ENCODE measurements around the gene CFAP74. TPM values are rescaled to one million over a fixed set of nuclear protein-coding genes. Genes with fewer than 3 reads are reported as not detected.

Gene CFAP74
- total and polyA plus RNA-seq, 9 of the 15 experiments (the other 6 are each of a cell fraction or from before 2014, with no cell fraction given), result 0.03 to 0.15 (median 0.05) TPM; not detected in 6

DNA sequence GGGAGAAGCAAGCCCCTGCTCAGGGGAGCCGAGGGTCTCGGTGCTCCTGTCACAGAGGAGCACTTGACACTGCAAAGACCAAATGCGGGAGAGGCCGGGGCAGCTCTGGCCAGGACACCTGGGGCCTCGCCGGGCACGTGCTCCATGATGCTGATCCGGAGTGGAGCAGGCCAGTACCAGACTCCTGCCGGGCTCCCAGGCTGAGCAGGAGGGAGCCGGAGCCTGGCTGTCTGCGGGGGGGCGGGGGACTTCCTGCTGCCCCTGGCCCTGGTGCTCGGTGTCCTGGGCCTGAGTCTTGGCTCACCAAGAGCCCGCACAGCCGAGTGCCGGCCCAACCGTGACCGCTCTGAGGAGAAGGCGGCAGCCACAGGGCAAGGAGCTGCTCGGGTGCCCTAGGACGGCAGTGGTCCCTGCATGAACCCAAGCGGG, 46.0 kb downstream of the CFAP74 start (continued):
- TF ChIP-seq ZNF444 (CRISPR knock-in tag; IDR thresholded peaks at IDR 0.05), result no peak

DNA sequence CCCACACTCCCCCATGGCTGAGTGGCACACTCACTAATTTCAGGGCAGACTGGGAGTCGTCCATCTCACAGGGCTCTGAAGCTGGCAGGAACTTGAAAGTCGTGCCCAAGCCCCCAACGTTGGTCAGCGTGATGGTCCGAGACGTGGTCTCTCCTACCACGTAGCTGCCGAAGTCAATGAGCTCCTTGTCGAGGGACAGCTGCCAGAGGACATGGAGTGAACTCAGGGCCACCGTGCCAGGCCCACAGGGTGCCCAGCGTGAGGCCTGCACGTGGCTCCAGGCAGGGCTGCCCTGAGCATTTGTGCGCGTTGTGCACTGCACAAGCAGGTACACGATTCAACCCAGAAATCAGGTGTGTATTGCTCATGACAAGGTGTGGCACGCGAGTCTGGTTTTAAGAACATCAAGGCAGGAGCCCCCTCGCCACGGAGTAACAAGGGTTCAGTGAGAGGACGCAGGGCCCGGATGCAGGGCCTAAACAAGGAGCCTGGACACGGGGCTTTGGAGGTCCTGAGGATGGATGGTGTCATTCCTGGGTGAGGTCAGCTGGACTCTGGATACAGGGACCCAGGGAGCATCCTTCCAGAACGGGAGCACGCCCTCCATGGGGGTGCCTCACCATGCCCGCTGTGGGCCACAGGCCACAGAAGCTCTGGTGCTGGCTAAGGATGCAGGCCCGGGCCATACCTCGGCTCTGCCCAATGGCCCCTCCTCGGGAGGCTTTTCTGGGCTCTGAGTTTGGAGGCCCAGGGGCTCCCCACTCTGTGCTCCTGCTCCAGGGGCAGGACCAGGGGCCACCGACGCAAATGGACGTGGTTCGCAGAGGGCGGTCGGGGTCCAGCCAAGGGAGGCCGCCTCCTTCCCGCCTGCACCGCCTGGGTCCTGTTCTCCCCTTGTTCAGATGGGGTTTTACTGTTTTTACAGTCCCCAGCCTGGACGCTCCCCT, 46.7 kb downstream of the CFAP74 start:
- no peaks in the 10 kb centered on the region for H3K9me1 ChIP-seq (ENCODE audit: control insufficient read depth, insufficient read depth, low read length)
- no TSS peak for BruUV-seq (replicated peaks)
- H3K9me3 ChIP-seq (replicated peaks; ENCODE audit: control insufficient read depth, insufficient read depth, low read depth, low read length), result no peaks in the 10 kb centered on the region
- DNase-seq (ENCODE audit: extremely low read depth in 1 of 4, low spot score in 3 of 4) (no peak), ATAC-seq (no peak), FAIRE-seq (no peak)
- H3K4me2 ChIP-seq (ENCODE audit: insufficient read depth, low read length), result no peak overlapping the region
- no peaks in the 10 kb centered on the region for H3K36me3 ChIP-seq (ENCODE audit: control insufficient read depth, insufficient read depth, low read length)
- no peak overlapping the region for H2AFZ ChIP-seq (ENCODE audit: low read depth, low read length)
- intact Hi-C loops (cut with micrococcal nuclease), result no loop called here
- H4K20me1 ChIP-seq (replicated peaks; ENCODE audit: control insufficient read depth, insufficient read depth, low read length), result peaks cover 5% of the 10 kb centered on the region; the same call in 1 of the 2 replicates
- no peak overlapping the region for H3K9ac ChIP-seq (ENCODE audit: insufficient read depth in 1 of 2, low read depth in 2 of 2, low read length in 2 of 2)
- CTCF ChIA-PET (ENCODE audit: low intra/inter-chr PET ratio), result no interaction called here
- H3K27ac ChIP-seq (ENCODE audit: extremely low read depth, low read depth, low read length), result no peak overlapping the region
- POLR2A ChIA-PET, result interaction anchor here (0.6 to 1.0 kb wide), 4 partner anchors 13 to 602 kb away, joined by 3 to 6 read pairs (median 3); no protein-coding TSS in a partner anchor
- H3K79me2 ChIP-seq (ENCODE audit: control insufficient read depth, insufficient read depth, low read length), result no peaks in the 10 kb centered on the region
- peaks cover 0 to 32% of the 10 kb centered on the region in 2 experiments; a peak in 3 of 5 replicates for H3K4me1 ChIP-seq (replicated peaks in 1 of 2; ENCODE audit: control insufficient read depth in 2 of 2, insufficient read depth in 2 of 2, low read length in 2 of 2)
- 3% methylated on average over 38 of the region's 38 CpGs for WGBS (ENCODE audit: insufficient coverage, low coverage, missing lambda C conversion rate)
- TF ChIP-seq SRSF3 (IDR thresholded peaks at IDR 0.05; ENCODE audit: insufficient read depth, low read length) (no peak), ZNF696 (CRISPR knock-in tag; conservative IDR thresholded peaks at IDR 0.05) (no peak), CHD1 (IDR thresholded peaks at IDR 0.05; ENCODE audit: low read length) (no peak), POLR2AphosphoS5 (IDR thresholded peaks at IDR 0.05; ENCODE audit: control insufficient read depth, insufficient read depth, low read depth, low read length) (no peak), ZNF785 (CRISPR knock-in tag; IDR thresholded peaks at IDR 0.05) (no peak)
- TF ChIP-seq, protein P1, sequence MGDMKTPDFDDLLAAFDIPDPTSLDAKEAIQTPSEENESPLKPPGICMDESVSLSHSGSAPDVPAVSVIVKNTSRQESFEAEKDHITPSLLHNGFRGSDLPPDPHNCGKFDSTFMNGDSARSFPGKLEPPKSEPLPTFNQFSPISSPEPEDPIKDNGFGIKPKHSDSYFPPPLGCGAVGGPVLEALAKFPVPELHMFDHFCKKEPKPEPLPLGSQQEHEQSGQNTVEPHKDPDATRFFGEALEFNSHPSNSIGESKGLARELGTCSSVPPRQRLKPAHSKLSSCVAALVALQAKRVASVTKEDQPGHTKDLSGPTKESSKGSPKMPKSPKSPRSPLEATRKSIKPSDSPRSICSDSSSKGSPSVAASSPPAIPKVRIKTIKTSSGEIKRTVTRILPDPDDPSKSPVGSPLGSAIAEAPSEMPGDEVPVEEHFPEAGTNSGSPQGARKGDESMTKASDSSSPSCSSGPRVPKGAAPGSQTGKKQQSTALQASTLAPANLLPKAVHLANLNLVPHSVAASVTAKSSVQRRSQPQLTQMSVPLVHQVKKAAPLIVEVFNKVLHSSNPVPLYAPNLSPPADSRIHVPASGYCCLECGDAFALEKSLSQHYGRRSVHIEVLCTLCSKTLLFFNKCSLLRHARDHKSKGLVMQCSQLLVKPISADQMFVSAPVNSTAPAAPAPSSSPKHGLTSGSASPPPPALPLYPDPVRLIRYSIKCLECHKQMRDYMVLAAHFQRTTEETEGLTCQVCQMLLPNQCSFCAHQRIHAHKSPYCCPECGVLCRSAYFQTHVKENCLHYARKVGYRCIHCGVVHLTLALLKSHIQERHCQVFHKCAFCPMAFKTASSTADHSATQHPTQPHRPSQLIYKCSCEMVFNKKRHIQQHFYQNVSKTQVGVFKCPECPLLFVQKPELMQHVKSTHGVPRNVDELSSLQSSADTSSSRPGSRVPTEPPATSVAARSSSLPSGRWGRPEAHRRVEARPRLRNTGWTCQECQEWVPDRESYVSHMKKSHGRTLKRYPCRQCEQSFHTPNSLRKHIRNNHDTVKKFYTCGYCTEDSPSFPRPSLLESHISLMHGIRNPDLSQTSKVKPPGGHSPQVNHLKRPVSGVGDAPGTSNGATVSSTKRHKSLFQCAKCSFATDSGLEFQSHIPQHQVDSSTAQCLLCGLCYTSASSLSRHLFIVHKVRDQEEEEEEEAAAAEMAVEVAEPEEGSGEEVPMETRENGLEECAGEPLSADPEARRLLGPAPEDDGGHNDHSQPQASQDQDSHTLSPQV (IDR thresholded peaks at IDR 0.05), result no peak
- in situ Hi-C loops (cut with MboI), result no loop called here
- peaks cover 46 to 83% of the 10 kb centered on the region in 2 experiments for H3K27me3 ChIP-seq (ENCODE audit: control insufficient read depth in 2 of 2, insufficient read depth in 2 of 2, low read length in 2 of 2)
- no peak overlapping the region for H3K4me3 ChIP-seq
